Tibial artery (tissue), 4 donors: ENCODE results near the gene FGFRL1.

Experiments used
- DNase-seq, 2 donors: peaks; one replicate each; pipeline ENCODE4 v3.0.0-alpha.2; 2019
- H3K27ac ChIP-seq, 2 donors: fragments of 200-600 bp; sonication (generic) in 1 of 2; 1 replicate in 1 of 2; 2 replicates in 1 of 2; pipeline ENCODE4 v1.5.1; 2018 to 2019; ENCODE audit warnings: mild to moderate bottlenecking in 1 of 2
- H3K27me3 ChIP-seq, 2 donors: fragments of 200-600 bp; sonication (generic) in 1 of 2; one replicate each; pipeline versions ENCODE4 v1.5.1 to v1.6.0; 2016 to 2019
- H3K36me3 ChIP-seq, 3 donors: fragments of 200-600 bp; sonication (generic) in 2 of 3; one replicate each; pipeline ENCODE4 v1.5.1; 2016 to 2019; ENCODE audit warnings: mild to moderate bottlenecking in 2 of 3
- H3K4me1 ChIP-seq, 4 donors: fragments of 200-600 bp; sonication (generic) in 2 of 4; 1 replicate in 3 of 4; 2 replicates in 1 of 4; pipeline ENCODE4 v1.5.1; 2016 to 2019
- H3K4me3 ChIP-seq, 2 donors: fragments of 200-600 bp; sonication (generic) in 1 of 2; 1 replicate in 1 of 2; 2 replicates in 1 of 2; pipeline ENCODE4 v1.5.1; 2018 to 2019; ENCODE audit warnings: mild to moderate bottlenecking in 2 of 2
- H3K9me3 ChIP-seq, 3 donors: fragments of 200-600 bp; sonication (generic) in 1 of 3; one replicate each; pipeline ENCODE4 v1.5.1; 2016 to 2019
- CTCF ChIP-seq, 2 experiments: fragments of 200-600 bp in 1 of 2; fragments of 450-650 bp in 1 of 2; IDR thresholded peaks; one replicate each; pipeline ENCODE4 v1.5.1; 2017 to 2019; ENCODE audit warnings: antibody characterized with exemption in 2 of 2, mild to moderate bottlenecking in 1 of 2, moderate library complexity in 1 of 2
- intact Hi-C: fragments of 100-400 bp; cut with DNase I; formaldehyde crosslinking; loops from one replicate; pipeline ENCODE4 v1.15.0; 2023; ENCODE audit warnings: low total_unique reads

FGFRL1 gene

DNA sequence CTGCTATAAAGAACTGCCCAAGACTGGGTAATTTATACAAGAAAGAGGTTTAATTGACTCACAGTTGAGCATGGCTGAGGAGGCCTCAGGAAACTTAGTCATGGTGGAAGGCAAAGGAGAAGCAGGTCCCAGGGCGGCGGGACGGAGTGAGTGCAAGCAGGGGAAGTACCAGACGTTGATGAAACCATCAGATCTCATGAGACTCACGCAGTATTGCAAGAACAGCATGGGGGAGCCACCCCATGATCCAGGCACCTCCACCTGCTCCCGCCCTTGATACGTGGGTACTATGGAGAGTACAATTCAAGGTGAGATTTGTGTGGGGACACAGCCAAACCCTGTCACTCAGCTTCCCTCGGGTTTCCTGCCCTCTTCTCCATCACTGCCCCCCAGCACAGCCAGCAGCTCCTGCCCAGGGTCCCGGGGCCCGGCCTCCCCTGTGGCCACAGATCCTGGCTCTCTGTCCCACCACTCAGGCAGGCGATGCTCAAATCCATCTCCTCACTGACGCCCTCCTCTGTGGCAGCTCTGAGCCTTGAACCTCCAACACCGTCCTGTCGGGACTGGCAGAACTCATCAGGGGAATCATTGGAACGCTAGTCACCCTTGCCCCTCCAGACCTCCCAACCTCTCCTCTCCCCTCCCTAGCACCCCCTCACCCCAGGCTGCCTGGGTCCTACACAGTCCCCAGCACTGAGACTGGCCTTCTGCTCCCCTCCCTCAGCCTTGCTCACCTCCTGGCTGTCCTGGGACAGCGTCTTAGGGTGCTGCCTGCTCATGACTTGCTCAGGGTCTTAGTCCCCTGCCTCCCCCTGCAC is 37.6 kb downstream of the FGFRL1 start:
- no peak overlapping the region for H3K4me3 ChIP-seq
- no peak for DNase-seq
- H3K27ac ChIP-seq = no peak overlapping the region
- H3K36me3 ChIP-seq = no peaks in the 10 kb centered on the region
- H3K4me1 ChIP-seq = peaks cover 4 to 53% (median 41%) of the 10 kb centered on the region in 4 donors
- TF ChIP-seq CTCF (IDR thresholded peaks at IDR 0.05) = no peak
- H3K27me3 ChIP-seq = peaks cover 0 to 60% of the 10 kb centered on the region in 2 donors
- intact Hi-C loops = no loop called here
- H3K9me3 ChIP-seq = no peaks in the 10 kb centered on the region

GRCh38 chr4:1049591-1049905 is 38.1 kb downstream of the FGFRL1 start:
- H3K4me1 ChIP-seq = peaks cover 4 to 47% (median 35%) of the 10 kb centered on the region in 4 donors
- H3K9me3 ChIP-seq = no peaks in the 10 kb centered on the region
- DNase-seq = peak in 1 of 2 donors; percentile 68
- H3K36me3 ChIP-seq = no peaks in the 10 kb centered on the region
- H3K27ac ChIP-seq = no peak overlapping the region
- H3K27me3 ChIP-seq = peaks cover 0 to 59% of the 10 kb centered on the region in 2 donors
- intact Hi-C loops = no loop called here
- no peak overlapping the region for H3K4me3 ChIP-seq
- TF ChIP-seq CTCF (IDR thresholded peaks at IDR 0.05) = no peak

- peak in 1 of 2 donors; percentile 60 for DNase-seq
- H3K27me3 ChIP-seq = peaks cover 0 to 53% of the 10 kb centered on the region in 2 donors
- H3K9me3 ChIP-seq = no peaks in the 10 kb centered on the region
Measured at GRCh38 chr4:1050486-1051213, 39.2 kb downstream of the FGFRL1 start.

GRCh38 chr4:1051472-1051871 is 40.0 kb downstream of the FGFRL1 start:
- no peak for TF ChIP-seq CTCF (IDR thresholded peaks at IDR 0.05)
- H3K27ac ChIP-seq = no peak overlapping the region
- no peaks in the 10 kb centered on the region for H3K9me3 ChIP-seq
- H3K27me3 ChIP-seq = peaks cover 0 to 59% of the 10 kb centered on the region in 2 donors
- no peak overlapping the region for H3K4me3 ChIP-seq
- DNase-seq = no peak
- no peaks in the 10 kb centered on the region for H3K36me3 ChIP-seq
- peaks cover 4 to 43% (median 34%) of the 10 kb centered on the region in 4 donors for H3K4me1 ChIP-seq
- intact Hi-C loops = no loop called here

More at GRCh38 chr4:1050486-1051213, 39.2 kb downstream of the FGFRL1 start:
- peaks cover 4 to 43% (median 33%) of the 10 kb centered on the region in 4 donors for H3K4me1 ChIP-seq
- no peak overlapping the region for H3K4me3 ChIP-seq
- H3K27ac ChIP-seq = no peak overlapping the region
- no peak for TF ChIP-seq CTCF (IDR thresholded peaks at IDR 0.05)
- intact Hi-C loops = no loop called here
- H3K36me3 ChIP-seq = no peaks in the 10 kb centered on the region

DNA sequence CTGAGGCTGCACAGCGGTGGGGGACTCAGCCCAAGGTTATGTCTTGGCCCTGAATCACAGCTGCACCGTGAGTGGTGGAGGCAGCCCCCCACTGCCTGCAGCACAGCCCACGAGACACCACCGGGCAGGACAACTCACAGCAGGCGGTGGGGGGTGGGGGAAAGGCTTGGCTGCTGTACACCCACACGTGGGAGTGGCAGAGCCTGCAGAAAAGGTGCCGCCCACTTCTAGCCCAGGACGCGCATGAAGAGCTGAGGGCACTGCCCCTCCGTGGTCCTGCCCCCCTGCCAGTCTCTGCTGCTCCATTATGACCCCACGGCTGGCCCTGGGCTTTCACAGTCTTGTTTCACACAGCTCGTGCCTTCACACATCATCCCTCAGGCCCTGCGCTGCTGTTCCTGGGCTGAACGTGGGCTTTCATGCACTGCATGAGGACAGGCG is 40.8 kb downstream of the FGFRL1 start:
- Histone ChIP-seq H3K27ac (no peak overlapping the region), H3K4me3 (no peak overlapping the region), H3K4me1 (peaks cover 3 to 36% (median 28%) of the 10 kb centered on the region in 4 donors), H3K27me3 (peaks cover 0 to 67% of the 10 kb centered on the region in 2 donors), H3K9me3 (no peaks in the 10 kb centered on the region), H3K36me3 (no peaks in the 10 kb centered on the region)
- peak in 1 of 2 donors; percentile 56 for DNase-seq
- TF ChIP-seq CTCF (IDR thresholded peaks at IDR 0.05) = no peak
- intact Hi-C loops = no loop called here
